H9 (cell line): ENCODE results near the gene ING5. TPM values are rescaled to one million over a fixed set of nuclear protein-coding genes. Genes with fewer than 3 reads are reported as not detected.
A peak's percentile ranks its signal among the peaks of the same experiment; 100 is the strongest.

Experiments used
- DNase-seq: peaks from one replicate; pipeline ENCODE4 v3.0.0-alpha.2; 2017
- H2AFZ ChIP-seq: one replicate; pipeline ENCODE4 v1.6.1; 2013; ENCODE audit warnings: mild to moderate bottlenecking, low read length, control low read depth, moderate library complexity
- H2AK5ac ChIP-seq: 2 replicates; pipeline ENCODE4 v1.6.1; 2013; ENCODE audit warnings: low read length, control low read depth, mixed read lengths; ENCODE audit not compliant: insufficient read length
- H2BK120ac ChIP-seq: one replicate; pipeline ENCODE4 v1.6.1; 2013; ENCODE audit warnings: low read depth, mild to moderate bottlenecking, low read length, control low read depth, inconsistent platforms; ENCODE audit not compliant: poor library complexity, severe bottlenecking
- H2BK12ac ChIP-seq: 2 replicates; pipeline ENCODE4 v1.6.1; 2013; ENCODE audit warnings: low read length, control low read depth, mixed read lengths, low read depth; ENCODE audit not compliant: insufficient read length
- H2BK15ac ChIP-seq: 2 replicates; pipeline ENCODE4 v1.6.1; 2013; ENCODE audit warnings: low read depth, low read length, control low read depth
- H2BK20ac ChIP-seq: one replicate; pipeline ENCODE4 v1.6.1; 2013; ENCODE audit warnings: low read depth, mild to moderate bottlenecking, low read length, control low read depth, inconsistent platforms; ENCODE audit not compliant: poor library complexity, severe bottlenecking
- H2BK5ac ChIP-seq: 2 replicates; pipeline ENCODE4 v1.6.1; 2013; ENCODE audit warnings: low read length, control low read depth, mixed read lengths; ENCODE audit not compliant: insufficient read length
- H3K14ac ChIP-seq: 2 replicates; pipeline ENCODE4 v1.6.1; 2013; ENCODE audit warnings: low read length, control low read depth; ENCODE audit not compliant: insufficient read depth
- H3K18ac ChIP-seq: 2 replicates; pipeline ENCODE4 v1.6.1; 2013; ENCODE audit warnings: low read depth, mild to moderate bottlenecking, mixed read lengths, low read length, control low read depth; ENCODE audit not compliant: insufficient read length
- H3K23ac ChIP-seq: 2 replicates; pipeline ENCODE4 v1.6.1; 2013; ENCODE audit warnings: low read length, control low read depth, mixed read lengths, low read depth; ENCODE audit not compliant: insufficient read length
- H3K23me2 ChIP-seq: 2 replicates; pipeline ENCODE4 v1.6.1; 2013; ENCODE audit warnings: low read depth, mild to moderate bottlenecking, mixed read lengths, low read length, control low read depth; ENCODE audit not compliant: insufficient read length, poor library complexity, severe bottlenecking
- H3K27ac ChIP-seq: 2 replicates; pipeline ENCODE4 v1.5.1; 2013; ENCODE audit warnings: low read length, control low read depth, mixed read lengths, low read depth; ENCODE audit not compliant: insufficient read length
- H3K27me3 ChIP-seq: 2 replicates; pipeline ENCODE4 v1.6.1; 2013; ENCODE audit warnings: low read length, control low read depth, inconsistent platforms; ENCODE audit not compliant: insufficient read depth
- H3K4ac ChIP-seq: 2 replicates; pipeline ENCODE4 v1.6.1; 2013; ENCODE audit warnings: low read depth, mild to moderate bottlenecking, control low read depth, inconsistent platforms, low read length, moderate library complexity
- H3K4me1 ChIP-seq: 2 replicates; pipeline ENCODE4 v1.6.1; 2013; ENCODE audit warnings: low read length, control low read depth, inconsistent platforms; ENCODE audit not compliant: insufficient read depth
- H3K4me2 ChIP-seq: 2 replicates; pipeline ENCODE4 v1.6.1; 2013; ENCODE audit warnings: low read length, control low read depth, mixed read lengths; ENCODE audit not compliant: insufficient read length, insufficient read depth
- H3K56ac ChIP-seq: 2 replicates; pipeline ENCODE4 v1.6.1; 2013; ENCODE audit warnings: low read depth, mild to moderate bottlenecking, mixed read lengths, low read length, control low read depth; ENCODE audit not compliant: insufficient read length
- H3K79me1 ChIP-seq: 2 replicates; pipeline ENCODE4 v1.6.1; 2013; ENCODE audit warnings: low read depth, mild to moderate bottlenecking, moderate library complexity, low read length, control low read depth, inconsistent platforms; ENCODE audit not compliant: insufficient read depth, poor library complexity, severe bottlenecking
- H3K79me2 ChIP-seq: 2 replicates; pipeline ENCODE4 v1.6.1; 2013; ENCODE audit warnings: low read length, control low read depth, inconsistent platforms; ENCODE audit not compliant: insufficient read depth
- H3K9ac ChIP-seq: 2 replicates; pipeline ENCODE4 v1.6.1; 2013; ENCODE audit warnings: low read length, control low read depth, mixed read lengths; ENCODE audit not compliant: insufficient read length; ENCODE audit errors: extremely low read depth
- H3K9me3 ChIP-seq: one replicate; pipeline ENCODE4 v1.6.1; 2013; ENCODE audit warnings: low read depth, low read length, inconsistent platforms; ENCODE audit not compliant: control insufficient read depth
- H3T11ph ChIP-seq: one replicate; pipeline ENCODE4 v1.6.1; 2013; ENCODE audit warnings: mild to moderate bottlenecking, low read length, control low read depth, inconsistent platforms
- H4K20me1 ChIP-seq: one replicate; pipeline ENCODE4 v1.6.1; 2013; ENCODE audit not compliant: control insufficient read depth, insufficient read length, insufficient read depth
- H4K5ac ChIP-seq: 2 replicates; pipeline ENCODE4 v1.6.1; 2013; ENCODE audit warnings: low read depth, mild to moderate bottlenecking, mixed read lengths, low read length, control low read depth; ENCODE audit not compliant: insufficient read length
- H4K8ac ChIP-seq: replicated peaks from 2 replicates; pipeline ENCODE4 v1.6.1; 2013; ENCODE audit warnings: low read length, control low read depth, mixed read lengths, low read depth; ENCODE audit not compliant: insufficient read length
- H4K91ac ChIP-seq: 2 replicates; pipeline ENCODE4 v1.6.1; 2013; ENCODE audit warnings: low read depth, mild to moderate bottlenecking, moderate library complexity, mixed read lengths, low read length, control low read depth; ENCODE audit not compliant: insufficient read length
- H3K27ac Mint-ChIP-seq, 3 experiments: 2 replicates in 2 of 3; 3 replicates in 1 of 3; pipeline ENCODE4 v1.8.0; 2020 to 2021; ENCODE audit warnings: mixed read lengths in 3 of 3, mild to moderate bottlenecking in 1 of 3, moderate library complexity in 1 of 3
- H3K27me3 Mint-ChIP-seq: 2 replicates; pipeline ENCODE4 v1.8.0; 2021; ENCODE audit warnings: low read depth, mild to moderate bottlenecking, moderate library complexity, mixed read lengths
- H3K36me3 Mint-ChIP-seq, 3 experiments: 2 replicates in 2 of 3; 3 replicates in 1 of 3; pipeline ENCODE4 v1.8.0; 2020 to 2021; ENCODE audit warnings: low read depth in 3 of 3, mixed read lengths in 3 of 3; ENCODE audit not compliant: insufficient read depth in 1 of 3
- H3K4me1 Mint-ChIP-seq, 2 experiments: 2 replicates each; pipeline ENCODE4 v1.8.0; 2020; ENCODE audit warnings: mixed read lengths in 2 of 2
- H3K4me3 Mint-ChIP-seq, 2 experiments: 2 replicates in 1 of 2; 3 replicates in 1 of 2; pipeline ENCODE4 v1.8.0; 2020 to 2021; ENCODE audit warnings: mild to moderate bottlenecking in 2 of 2, mixed read lengths in 2 of 2, moderate library complexity in 1 of 2
- H3K9me3 Mint-ChIP-seq, 2 experiments: 2 replicates in 1 of 2; 3 replicates in 1 of 2; pipeline ENCODE4 v1.8.0; 2020; ENCODE audit warnings: mild to moderate bottlenecking in 2 of 2, mixed read lengths in 2 of 2, moderate library complexity in 1 of 2
- WGBS: extraction: QIAGEN DNeasy Blood & Tissue Kit; methylation state at CpG from one replicate; pipeline ENCODE4 v1.1.7; 2013; ENCODE audit warnings: missing lambda C conversion rate, low lambda C conversion rate, mixed read lengths; ENCODE audit not compliant: insufficient read length; ENCODE audit errors: extremely low coverage; 5-methylcytosine and 5-hydroxymethylcytosine counted together
- total RNA-seq: library from RNA; stranded (reverse); gene quantifications from 2 replicates; pipeline ENCODE4 v1.2.1, GENCODE V29; 2021
- TF ChIP-seq, protein P1 (sequence below): fragments of 200-600 bp; sonication (generic); conservative IDR thresholded peaks from 3 replicates; pipeline ENCODE4 v1.8.0; 2021; ENCODE audit warnings: antibody characterized with exemption, mild to moderate bottlenecking

ING5 gene
- total RNA-seq, 1 experiment from 2014 or later, result 66.0 TPM

DNA sequence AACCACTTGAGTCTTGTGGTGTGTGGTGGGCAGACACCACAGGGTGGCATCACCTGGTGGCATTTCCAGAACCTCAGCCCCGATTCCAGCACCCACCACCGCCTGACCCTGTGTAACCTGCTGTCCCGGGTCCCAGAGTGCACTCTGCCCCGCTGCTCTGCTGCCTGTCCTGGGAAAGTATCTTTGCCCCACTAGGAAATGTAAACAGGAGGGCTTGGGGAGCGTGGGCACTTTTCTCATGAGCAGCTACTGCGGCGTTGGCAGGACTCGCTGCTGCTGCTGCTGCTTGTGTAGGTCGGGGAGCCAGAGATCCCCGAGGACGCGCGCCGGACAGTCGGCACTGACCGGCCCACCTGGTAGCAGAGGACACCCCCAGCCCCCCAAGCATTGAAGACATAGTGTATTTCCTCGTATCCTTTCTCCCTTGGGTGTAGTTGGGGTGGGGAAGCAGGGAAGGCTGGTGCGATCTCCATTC is 28.6 kb upstream of the ING5 start:
- H3K4me1 ChIP-seq, result no peaks in the 10 kb centered on the region
- H3K23ac ChIP-seq, result no peak overlapping the region
- no peak overlapping the region for H3K14ac ChIP-seq
- no peak overlapping the region for H4K8ac ChIP-seq
- no peak overlapping the region for H3K27ac ChIP-seq
- H2BK12ac ChIP-seq, result no peak overlapping the region
- no peak overlapping the region for H2BK120ac ChIP-seq
- Mint-ChIP-seq H3K27me3 (no peaks in the 10 kb centered on the region), H3K4me3 (no peak overlapping the region), H3K4me1 (peaks cover 0 to 2% of the 10 kb centered on the region in 2 experiments; a peak in 2 of 4 replicates), H3K9me3 (no peaks in the 10 kb centered on the region), H3K27ac (peak overlapping the region in 2 of 3 experiments; percentile 45 to 89; a peak in 2 of 7 replicates), H3K36me3 (peaks cover 11 to 81% (median 62%) of the 10 kb centered on the region in 3 experiments; a peak in 6 of 7 replicates)
- H2AK5ac ChIP-seq, result no peak overlapping the region
- DNase-seq, result no peak
- H3K4me2 ChIP-seq, result no peak overlapping the region
- TF ChIP-seq, protein P1, sequence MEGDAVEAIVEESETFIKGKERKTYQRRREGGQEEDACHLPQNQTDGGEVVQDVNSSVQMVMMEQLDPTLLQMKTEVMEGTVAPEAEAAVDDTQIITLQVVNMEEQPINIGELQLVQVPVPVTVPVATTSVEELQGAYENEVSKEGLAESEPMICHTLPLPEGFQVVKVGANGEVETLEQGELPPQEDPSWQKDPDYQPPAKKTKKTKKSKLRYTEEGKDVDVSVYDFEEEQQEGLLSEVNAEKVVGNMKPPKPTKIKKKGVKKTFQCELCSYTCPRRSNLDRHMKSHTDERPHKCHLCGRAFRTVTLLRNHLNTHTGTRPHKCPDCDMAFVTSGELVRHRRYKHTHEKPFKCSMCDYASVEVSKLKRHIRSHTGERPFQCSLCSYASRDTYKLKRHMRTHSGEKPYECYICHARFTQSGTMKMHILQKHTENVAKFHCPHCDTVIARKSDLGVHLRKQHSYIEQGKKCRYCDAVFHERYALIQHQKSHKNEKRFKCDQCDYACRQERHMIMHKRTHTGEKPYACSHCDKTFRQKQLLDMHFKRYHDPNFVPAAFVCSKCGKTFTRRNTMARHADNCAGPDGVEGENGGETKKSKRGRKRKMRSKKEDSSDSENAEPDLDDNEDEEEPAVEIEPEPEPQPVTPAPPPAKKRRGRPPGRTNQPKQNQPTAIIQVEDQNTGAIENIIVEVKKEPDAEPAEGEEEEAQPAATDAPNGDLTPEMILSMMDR, result no peak
- H3K18ac ChIP-seq, result no peak overlapping the region
- H4K91ac ChIP-seq, result no peak overlapping the region
- no peak overlapping the region for H4K5ac ChIP-seq
- H4K20me1 ChIP-seq, result no peaks in the 10 kb centered on the region
- H3K4ac ChIP-seq, result no peak overlapping the region
- no peak overlapping the region for H2BK5ac ChIP-seq
- H3T11ph ChIP-seq, result no peak overlapping the region
- H3K23me2 ChIP-seq, result no peaks in the 10 kb centered on the region
- WGBS, result no CpG with 5 or more reads among the region's 18 CpGs
- no peaks in the 10 kb centered on the region for H3K27me3 ChIP-seq
- H3K79me1 ChIP-seq, result no peaks in the 10 kb centered on the region
- H3K56ac ChIP-seq, result no peak overlapping the region
- no peak overlapping the region for H3K9ac ChIP-seq
- H3K9me3 ChIP-seq, result no peaks in the 10 kb centered on the region
- H2BK20ac ChIP-seq, result no peak overlapping the region
- no peaks in the 10 kb centered on the region for H3K79me2 ChIP-seq
- no peak overlapping the region for H2BK15ac ChIP-seq
- no peak overlapping the region for H2AFZ ChIP-seq
